K562 (cell line): ENCODE results near the gene CRHR1. TPM values are rescaled to one million over a fixed set of nuclear protein-coding genes. Genes with fewer than 3 reads are reported as not detected.

Experiments used
- ATAC-seq: fragments of 200-7000 bp; cut with Tn5 transposase; 3 replicates; pipeline ENCODE4 v1.9.1; 2020; ENCODE audit warnings: moderate library complexity
- BruUV-seq: library from RNA; stranded (reverse); fragments of 400-500 nt; replicated peaks from 2 replicates; lab custom pipeline; 2021; lab: Mats Ljungman, UMichigan
- CTCF ChIA-PET: fragments of 300-600 bp; formaldehyde crosslinking; extraction: SDS; loops from one replicate; lab custom pipeline; 2021; ENCODE audit warnings: low intra/inter-chr PET ratio; lab: Yijun Ruan, JAX
- POLR2A ChIA-PET: fragments of 300-600, 350-650 bp; sonication (Branson Sonifier 250); formaldehyde crosslinking; extraction: SDS; loops from one replicate; lab custom pipeline; 2021; ENCODE audit warnings: antibody characterized with exemption, inconsistent platforms; lab: Yijun Ruan, JAX
- DNase-seq, 4 experiments: peaks; one replicate each; pipeline versions ENCODE4 v3.0.0 to v3.0.0-alpha.2; 2011 to 2018; ENCODE audit warnings: low spot score in 3 of 4, mixed read lengths in 3 of 4; ENCODE audit errors: extremely low read depth in 1 of 4
- FAIRE-seq: peaks from 2 replicates; lab custom pipeline; 2011; peaks lifted over from hg19 to GRCh38; lab: Jason Lieb, UNC
- H2AFZ ChIP-seq: 2 replicates; pipeline ENCODE4 v1.6.0; 2011; ENCODE audit warnings: low read depth, low read length, control low read depth, inconsistent platforms
- H3K27ac ChIP-seq: fragments of 200-600 bp; 3 replicates; pipeline ENCODE4 v1.8.0; 2011; ENCODE audit warnings: low read depth, mild to moderate bottlenecking, control low read depth, inconsistent platforms, low read length, moderate library complexity, mixed read lengths; ENCODE audit errors: extremely low read depth
- H3K27me3 ChIP-seq, 2 experiments: fragments of 300-600 bp in 1 of 2; 2 replicates in 1 of 2; 3 replicates in 1 of 2; pipeline versions ENCODE4 v1.6.0 to v1.8.0; 2011; ENCODE audit warnings: inconsistent platforms in 2 of 2, low read length in 2 of 2, mild to moderate bottlenecking in 1 of 2, mixed read lengths in 1 of 2, moderate library complexity in 1 of 2; ENCODE audit not compliant: control insufficient read depth in 2 of 2, insufficient read depth in 2 of 2
- H3K36me3 ChIP-seq: fragments of 300-600 bp; 3 replicates; pipeline ENCODE4 v1.8.0; 2011; ENCODE audit warnings: mild to moderate bottlenecking, low read length, inconsistent platforms; ENCODE audit not compliant: control insufficient read depth, insufficient read depth
- H3K4me1 ChIP-seq, 2 experiments: fragments of 200-600 bp in 1 of 2; replicated peaks in 1 of 2; 2 replicates in 1 of 2; 3 replicates in 1 of 2; pipeline versions ENCODE4 v1.5.1 to v1.8.0; 2011; ENCODE audit warnings: inconsistent platforms in 2 of 2, low read length in 2 of 2, mild to moderate bottlenecking in 1 of 2, mixed read lengths in 1 of 2, moderate library complexity in 1 of 2; ENCODE audit not compliant: control insufficient read depth in 2 of 2, insufficient read depth in 2 of 2
- H3K4me2 ChIP-seq: 2 replicates; pipeline ENCODE4 v1.6.1; 2011; ENCODE audit warnings: low read length, control low read depth, inconsistent platforms, mixed read lengths; ENCODE audit not compliant: insufficient read depth
- H3K4me3 ChIP-seq: fragments of 200-600 bp; sonication (generic), shearing (Covaris generic); 2 replicates; pipeline ENCODE4 v1.5.1; 2016; ENCODE audit warnings: control low read depth, inconsistent platforms
- H3K79me2 ChIP-seq: fragments of 200-600 bp; 3 replicates; pipeline ENCODE4 v1.8.0; 2011; ENCODE audit warnings: low read length, inconsistent platforms; ENCODE audit not compliant: control insufficient read depth, insufficient read depth
- H3K9ac ChIP-seq, 2 experiments: 2 replicates each; pipeline versions ENCODE4 v1.6.0 to v1.6.1; 2011; ENCODE audit warnings: low read depth in 2 of 2, low read length in 2 of 2, control low read depth in 1 of 2, inconsistent platforms in 1 of 2, mild to moderate bottlenecking in 1 of 2, mixed read lengths in 1 of 2; ENCODE audit not compliant: insufficient read depth in 1 of 2
- H3K9me1 ChIP-seq: one replicate; pipeline ENCODE4 v1.6.0; 2011; ENCODE audit warnings: inconsistent platforms, mild to moderate bottlenecking, low read length, moderate library complexity; ENCODE audit not compliant: control insufficient read depth, insufficient read depth
- H3K9me3 ChIP-seq: replicated peaks from 2 replicates; pipeline ENCODE4 v1.5.1; 2011; ENCODE audit warnings: low read depth, low read length, inconsistent platforms; ENCODE audit not compliant: control insufficient read depth, insufficient read depth
- H4K20me1 ChIP-seq: replicated peaks from 2 replicates; pipeline ENCODE4 v1.6.1; 2011; ENCODE audit warnings: low read length, inconsistent platforms, mixed read lengths; ENCODE audit not compliant: control insufficient read depth, insufficient read depth
- CAMTA2 ChIP-seq: fragments of 250-450 bp; sonication (Bioruptor Pico); conservative IDR thresholded peaks from 2 replicates; pipeline ENCODE4 v1.5.1; 2022
- CBFA2T2 ChIP-seq: fragments of 450-650 bp; conservative IDR thresholded peaks from 2 replicates; pipeline ENCODE4 v1.6.1; 2017; ENCODE audit warnings: mild to moderate bottlenecking
- HLTF ChIP-seq: fragments of 450-650 bp; IDR thresholded peaks from 2 replicates; pipeline ENCODE4 v1.6.1; 2016
- MEF2A ChIP-seq: IDR thresholded peaks from 2 replicates; pipeline ENCODE4 v1.6.1; 2011; ENCODE audit warnings: low read depth, mild to moderate bottlenecking, low read length, moderate library complexity; ENCODE audit not compliant: control insufficient read depth
- SIN3B ChIP-seq: fragments of 450-650 bp; IDR thresholded peaks from 2 replicates; pipeline ENCODE4 v1.6.1; 2017; ENCODE audit warnings: low read depth, mild to moderate bottlenecking, moderate library complexity
- SOX6 ChIP-seq: fragments of 450-650 bp; IDR thresholded peaks from 2 replicates; pipeline ENCODE4 v1.6.1; 2014; ENCODE audit warnings: mild to moderate bottlenecking
- TBL1XR1 ChIP-seq, 2 experiments: IDR thresholded peaks; 2 replicates each; pipeline ENCODE4 v1.6.1; 2012; ENCODE audit warnings: improper control_type of control experiment in 2 of 2, low read length in 2 of 2, mild to moderate bottlenecking in 1 of 2
- USF2 ChIP-seq: sonication (generic); formaldehyde crosslinking; IDR thresholded peaks from 2 replicates; pipeline ENCODE4 v1.5.0; 2020; ENCODE audit warnings: missing genetic modification reagents
- WGBS: fragments of 100-300 bp; shearing (Covaris generic); methylation state at CpG from one replicate; pipeline ENCODE4 v1.1.6; 2016; ENCODE audit warnings: low coverage, mixed read lengths; ENCODE audit not compliant: insufficient coverage; ENCODE audit errors: missing lambda C conversion rate; 5-methylcytosine and 5-hydroxymethylcytosine counted together
- in situ Hi-C: fragments of 300-500 bp; cut with MboI; formaldehyde crosslinking; loops from 4 replicates; pipeline ENCODE4 v1.15.0; 2018; ENCODE audit warnings: inconsistent platforms, mixed read lengths
- intact Hi-C: fragments of 100-400 bp; cut with micrococcal nuclease; formaldehyde crosslinking; loops from 2 replicates; pipeline ENCODE4 v1.14.2; 2022
- polyA plus RNA-seq, 8 experiments: library from polyadenylated mRNA; depleted of rRNA in 4 of 8; stranded (reverse) in 5 of 8; unstranded in 3 of 8; fragments of >200 nt; fragmentation: Nextera tagmentation in 2 of 8; fragmentation: Illumina TruSeq in 1 of 8; extraction: Ambion mirVana in 2 of 8; extraction: Trizol in 1 of 8; gene quantifications; 2 replicates each; pipeline versions ENCODE4 v1.2.1 to v1.2.3, GENCODE V29; 2011 to 2014; ENCODE audit warnings: inconsistent platforms in 1 of 8, missing spikeins in 1 of 8
- total RNA-seq, 7 experiments: library from RNA; depleted of rRNA in 6 of 7; stranded (reverse); fragments of >200 nt in 6 of 7; fragmentation: Illumina TruSeq in 2 of 7; extraction: Trizol in 2 of 7; gene quantifications; 2 replicates each; pipeline versions ENCODE4 v1.2.1 to v1.2.3, GENCODE V29; 2011 to 2021; ENCODE audit warnings: low replicate concordance in 1 of 7

The CRHR1 gene
- total and polyA plus RNA-seq, 9 of the 15 experiments (the other 6 are each of a cell fraction or from before 2014, with no cell fraction given): 0.05 TPM; not detected in 8

- no TSS peak for BruUV-seq
- peaks cover 48 to 78% of the 10 kb centered on the region in 2 experiments for H3K27me3 ChIP-seq
- no peak overlapping the region for H2AFZ ChIP-seq
Measured at GRCh38 chr17:45787656-45788055, 3.5 kb downstream of the CRHR1 start.

More at GRCh38 chr17:45787656-45788055, 3.5 kb downstream of the CRHR1 start:
- 1% methylated on average over 11 of the region's 11 CpGs for WGBS
- Histone ChIP-seq H3K4me2 (no peak overlapping the region), H3K36me3 (no peaks in the 10 kb centered on the region), H3K9ac (no peak overlapping the region), H3K27ac (no peak overlapping the region), H3K4me1 (peaks cover 4 to 24% of the 10 kb centered on the region in 2 experiments; a peak in 4 of 5 replicates), H3K4me3 (no peak overlapping the region), H3K9me1 (no peaks in the 10 kb centered on the region), H4K20me1 (peaks cover 17% of the 10 kb centered on the region), H3K79me2 (no peaks in the 10 kb centered on the region), H3K9me3 (no peaks in the 10 kb centered on the region)
- CTCF ChIA-PET: no interaction called here
- FAIRE-seq (no peak), DNase-seq (no peak), ATAC-seq (no peak)
- TF ChIP-seq MEF2A (no peak), SIN3B (no peak), USF2 (CRISPR knock-in tag) (no peak), HLTF (no peak), SOX6 (no peak), CAMTA2 (CRISPR knock-in tag) (no peak), CBFA2T2 (no peak), TBL1XR1 (IDR thresholded peaks at IDR 0.05; ENCODE audit: low read length in 2 of 2) (no peak)
- in situ Hi-C loops: no loop called here
- POLR2A ChIA-PET: interaction anchor here (0.6 to 1.0 kb wide), 4 partner anchors 8 to 821 kb away, joined by 3 to 5 read pairs (median 4); no protein-coding TSS in a partner anchor
- intact Hi-C loops: no loop called here
